ENCODE measurements around the gene NAA40.
"Not testable (repeated sequence)": the region's sequence is repeated elsewhere in the genome, so short reads cannot be mapped to it uniquely, and the experiment has no call there.

NAA40 gene

DNA sequence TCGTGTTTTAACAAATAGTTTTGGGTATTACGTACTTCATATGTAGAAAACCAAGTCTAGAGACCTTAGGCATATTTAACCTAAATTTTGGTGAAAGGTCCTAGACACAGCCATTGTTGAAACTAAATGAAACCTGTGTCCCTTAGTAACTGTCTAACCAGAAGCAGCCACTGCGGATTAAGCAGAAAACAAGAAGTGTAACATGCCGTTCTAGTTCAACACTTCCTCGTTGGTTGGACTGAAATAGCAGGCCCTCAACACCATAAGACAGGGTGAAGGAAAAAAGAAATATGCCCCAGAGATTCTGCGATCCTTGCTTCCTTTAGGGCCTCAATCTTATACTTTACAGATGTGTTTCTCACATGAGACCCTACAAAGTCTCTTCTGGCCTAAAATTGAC lies 2.0 kb downstream of the NAA40 start:
- DNase-seq, result no peak

DNA sequence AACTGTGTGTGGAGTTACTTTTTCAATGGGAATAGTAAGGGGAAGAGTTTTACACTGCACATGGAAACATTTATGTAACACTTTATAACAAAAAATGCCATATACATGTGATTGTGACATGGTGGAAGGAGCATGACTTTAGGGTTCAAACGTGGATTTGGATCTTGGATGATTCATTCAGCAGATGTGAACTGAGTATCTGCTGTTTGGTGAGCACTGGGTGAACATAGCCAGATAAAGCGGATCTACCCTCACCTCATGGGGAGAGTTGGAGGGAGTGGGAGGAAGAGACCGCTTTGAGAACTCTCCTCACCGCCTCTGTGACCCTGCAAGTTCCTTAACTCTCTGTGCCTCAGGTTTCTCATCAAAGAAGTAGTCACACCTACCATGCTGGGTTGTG lies 3.1 kb downstream of the NAA40 start:
- no peak for DNase-seq

DNA sequence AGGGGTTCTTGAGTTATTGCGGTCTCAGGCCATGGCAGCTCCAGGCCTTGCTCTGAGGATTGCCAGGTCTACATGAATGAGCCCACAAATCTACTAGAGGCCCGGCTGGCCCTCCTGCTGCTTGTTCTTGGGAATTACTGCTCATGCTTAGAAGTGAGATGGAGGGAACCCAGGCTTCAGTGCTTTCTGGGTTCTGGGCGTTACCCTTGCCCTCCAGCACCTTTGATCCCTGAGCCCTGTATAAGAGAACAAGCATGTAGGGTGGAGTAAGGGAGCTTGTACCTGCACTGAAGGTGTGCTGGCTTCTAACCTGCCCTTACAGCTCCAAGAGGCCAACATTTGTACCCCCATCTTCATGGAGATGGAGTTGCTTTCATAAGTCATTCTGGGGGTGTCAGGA lies 4.0 kb downstream of the NAA40 start:
- DNase-seq, result no peak

DNA sequence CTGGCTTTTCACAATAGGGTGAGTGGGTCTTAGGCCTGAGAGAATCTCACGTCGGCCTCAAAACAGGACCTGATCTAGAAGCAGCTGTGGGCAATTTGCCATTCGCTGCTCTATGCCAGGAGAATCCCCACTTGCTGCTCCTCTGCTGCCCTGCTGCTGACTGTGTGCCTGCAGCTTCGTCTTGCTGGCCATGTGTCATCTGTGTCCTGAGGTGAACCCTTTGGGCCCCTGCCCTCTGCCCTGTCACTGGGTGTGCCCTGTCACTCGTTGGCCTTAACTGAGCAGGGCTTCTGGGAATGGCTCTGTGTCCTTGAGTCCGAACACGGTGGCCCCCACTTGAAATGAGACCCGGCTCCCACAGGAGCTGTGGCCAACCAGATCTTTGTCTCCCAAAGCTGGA lies 6.2 kb downstream of the NAA40 start:
- no peak for DNase-seq

DNA sequence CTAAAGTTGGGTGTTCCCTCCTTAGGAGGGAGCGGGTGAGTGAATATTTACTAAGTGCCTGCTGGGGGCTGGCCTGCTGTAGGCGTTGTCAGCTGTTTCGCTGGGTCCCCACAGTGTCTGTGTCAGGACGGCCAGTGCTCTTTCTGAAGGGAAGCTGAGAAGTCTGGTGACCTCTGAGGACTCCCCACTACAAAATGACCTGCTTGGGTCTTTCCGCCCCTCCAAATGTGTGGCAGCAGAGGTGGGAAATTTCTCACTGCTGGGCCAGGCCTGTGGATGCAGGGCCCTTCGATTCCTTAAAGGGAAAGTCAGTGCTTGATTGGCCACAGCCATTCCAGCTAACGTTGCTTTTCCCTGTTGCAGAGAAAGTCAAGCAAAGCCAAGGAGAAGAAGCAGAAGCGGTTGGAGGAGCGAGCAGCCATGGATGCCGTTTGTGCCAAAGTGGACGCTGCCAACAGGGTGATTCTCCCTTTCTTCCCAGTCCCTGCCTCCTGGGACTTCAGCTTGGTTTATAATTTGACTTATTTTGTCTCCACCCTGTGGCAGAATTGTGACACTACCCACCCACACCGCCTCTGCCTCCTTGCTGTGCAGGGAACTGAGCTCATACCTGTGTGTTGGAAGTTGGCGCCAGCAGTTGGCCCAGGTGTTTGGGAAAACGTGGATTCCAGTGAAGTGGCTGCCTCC lies 6.8 kb downstream of the NAA40 start:
- peak; percentile 69 for DNase-seq

DNA sequence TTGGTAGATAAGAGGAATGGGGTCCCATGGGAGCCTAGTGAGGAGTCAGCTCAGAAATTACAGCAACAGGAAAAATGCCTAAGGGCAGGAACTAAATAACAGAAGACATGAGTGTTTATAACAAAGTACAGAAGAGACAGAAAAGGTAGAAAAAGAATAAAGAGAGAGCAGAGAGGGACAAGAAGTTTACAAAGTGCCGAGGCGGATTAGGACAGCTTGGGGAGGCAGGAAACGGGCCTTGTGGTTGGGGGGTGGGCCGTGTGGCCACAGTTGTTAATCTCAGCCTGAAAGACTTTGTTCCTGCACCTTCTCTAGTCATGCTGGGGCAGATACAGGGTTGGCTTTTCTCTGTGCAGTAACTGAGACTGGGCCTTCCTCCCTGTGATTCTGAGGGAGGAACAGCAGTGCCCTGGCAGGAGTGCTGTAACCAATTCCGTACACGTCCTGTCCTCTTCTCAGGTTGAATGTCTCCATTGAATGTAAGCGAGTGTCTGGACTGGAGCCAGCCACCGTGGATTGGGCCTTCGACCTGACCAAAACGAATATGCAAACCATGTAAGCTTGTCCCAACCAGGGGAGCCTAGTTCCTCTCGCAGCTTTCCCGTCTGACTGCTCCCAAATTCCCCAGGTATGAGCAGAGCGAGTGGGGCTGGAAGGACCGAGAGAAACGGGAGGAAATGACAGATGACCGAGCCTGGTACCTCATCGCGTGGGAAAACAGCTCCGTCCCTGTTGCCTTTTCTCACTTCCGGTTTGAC lies 13.2 kb downstream of the NAA40 start:
- DNase-seq, result no peak

DNA sequence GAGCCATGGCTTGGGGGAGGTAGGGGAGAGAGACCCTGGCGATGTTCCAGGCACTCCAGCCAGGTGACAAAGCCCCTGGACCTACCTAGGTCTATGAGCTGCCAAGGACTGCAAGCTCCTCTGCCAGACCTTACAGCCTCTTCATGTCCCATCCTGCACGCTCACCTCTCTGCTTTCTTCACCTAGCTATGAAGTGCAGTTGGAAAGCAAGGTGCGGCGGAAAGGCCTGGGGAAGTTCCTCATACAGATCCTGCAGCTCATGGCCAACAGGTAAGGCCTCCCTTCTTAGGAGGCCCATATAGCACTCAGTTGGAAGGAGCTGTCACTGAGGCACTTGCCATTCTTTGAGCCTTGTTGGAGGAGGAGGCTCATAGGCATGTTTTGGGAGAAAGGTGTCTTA lies 13.8 kb downstream of the NAA40 start:
- DNase-seq, result no peak

DNA sequence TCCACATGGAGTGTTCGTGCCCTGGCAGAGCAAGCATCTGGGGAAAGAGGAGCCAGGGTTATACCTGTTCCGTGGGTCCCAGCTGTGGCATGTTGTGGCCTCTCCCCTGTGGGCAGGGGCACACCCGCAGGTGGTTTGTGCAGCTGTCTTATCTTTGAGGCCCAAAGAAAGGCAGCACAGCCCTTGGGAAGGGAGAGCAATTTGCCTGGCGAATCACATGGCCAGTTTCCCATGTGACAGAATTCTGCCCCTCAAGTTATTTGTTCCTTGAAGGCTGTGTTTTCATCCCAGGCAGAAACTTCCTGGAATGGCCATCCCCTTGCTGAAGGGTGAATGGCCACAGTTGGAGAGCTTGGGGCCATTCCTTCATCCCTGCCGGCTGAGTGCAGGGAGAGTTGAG lies 19.2 kb downstream of the NAA40 start:
- DNase-seq, result no peak

DNA sequence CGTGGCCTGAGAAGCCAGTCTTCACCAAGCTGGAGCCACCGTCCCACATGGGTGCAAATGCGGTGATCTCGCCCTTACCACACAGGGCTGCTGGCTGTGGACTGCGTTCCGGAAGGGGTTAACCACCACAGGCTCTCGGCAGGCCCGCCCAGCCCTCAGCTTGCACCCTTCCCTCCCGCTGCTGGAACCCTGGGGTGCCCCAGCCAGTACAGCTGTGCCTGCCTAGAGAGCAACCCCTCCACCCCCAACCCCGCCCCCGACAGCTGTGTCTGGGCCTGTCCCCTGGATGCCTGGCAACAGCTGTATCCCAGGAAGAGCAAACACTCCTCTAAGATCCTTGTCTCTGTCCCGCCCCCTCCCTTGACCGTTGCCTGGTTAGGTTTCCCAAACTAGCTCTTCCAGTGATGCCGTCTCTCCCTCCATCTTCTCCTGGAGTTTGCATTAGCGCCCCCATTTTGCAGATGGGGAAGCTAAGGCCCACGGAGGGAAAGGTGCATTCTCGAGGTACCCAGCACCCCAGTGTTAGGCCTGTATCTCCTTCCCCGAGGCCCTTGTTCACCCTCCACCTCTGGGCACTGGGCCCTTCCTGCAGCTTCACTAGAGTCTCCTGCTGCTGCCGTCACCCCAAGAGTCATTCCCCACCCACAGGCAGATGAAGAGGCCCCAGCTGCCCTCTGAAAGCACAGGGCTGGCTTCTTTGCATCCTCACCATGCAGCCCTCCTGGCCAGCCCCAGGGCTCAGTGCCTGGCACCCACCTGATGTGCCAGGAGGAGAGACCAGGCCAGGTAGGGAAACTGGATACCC lies 23.0 kb downstream of the NAA40 start:
- peak; percentile 54 for DNase-seq

DNA sequence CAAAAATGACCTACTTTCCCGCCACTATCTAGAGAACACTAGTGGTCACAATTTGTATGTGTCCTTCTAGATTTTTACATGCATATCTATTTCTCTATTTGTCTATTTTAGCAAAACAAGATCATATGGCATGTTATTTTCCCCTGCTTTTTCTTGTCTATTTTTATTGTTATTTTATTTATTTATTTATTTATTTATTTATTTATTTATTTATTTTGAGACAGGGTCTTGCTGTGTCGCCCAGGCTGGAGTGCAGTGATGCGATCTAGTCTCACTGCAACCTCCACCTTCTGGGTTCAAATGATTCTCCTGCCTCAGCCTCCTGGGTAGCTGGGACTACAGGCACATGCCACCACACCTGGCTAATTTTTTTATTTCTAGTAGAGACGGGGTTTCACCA lies 25.1 kb downstream of the NAA40 start:
- DNase-seq, result not testable (repeated sequence)

DNA sequence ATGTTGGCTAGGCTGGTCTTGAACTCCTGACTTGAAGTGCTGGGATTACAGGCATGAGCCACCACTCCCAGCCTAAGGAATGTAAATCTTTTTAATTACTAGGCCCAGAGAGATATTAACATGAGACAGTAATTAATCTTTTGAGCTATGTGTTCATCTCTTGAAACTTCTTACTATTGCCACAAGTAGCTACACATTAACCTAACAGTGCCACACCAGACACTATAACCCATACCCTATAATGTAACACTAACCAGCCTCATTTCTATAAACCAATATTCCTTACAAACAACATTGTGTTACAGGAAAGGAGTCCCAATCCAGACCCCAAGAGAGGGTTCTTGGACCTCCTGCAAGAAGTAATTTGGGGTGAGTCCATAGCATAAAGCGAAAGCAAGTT lies 27.6 kb downstream of the NAA40 start:
- DNase-seq, result no peak

DNA sequence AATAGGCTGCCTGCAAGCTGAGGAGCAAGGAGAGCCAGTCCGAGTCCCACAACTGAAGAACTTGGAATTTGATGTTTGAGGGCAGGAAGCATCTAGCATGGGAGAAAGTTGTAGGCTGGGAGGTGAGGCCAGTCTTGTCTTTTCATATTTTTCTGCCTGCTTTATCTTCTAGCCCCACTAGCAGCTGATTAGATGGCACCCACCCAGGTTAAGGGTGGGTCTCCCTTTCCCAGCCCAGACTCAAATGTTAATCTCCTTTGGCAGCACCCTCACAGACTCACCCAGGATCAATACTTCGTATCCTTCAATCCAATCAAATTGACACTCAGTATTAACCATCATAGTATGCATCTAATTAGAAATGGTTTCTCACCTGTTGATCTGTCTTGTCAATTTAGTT lies 30.7 kb downstream of the NAA40 start:
- no peak for DNase-seq

DNA sequence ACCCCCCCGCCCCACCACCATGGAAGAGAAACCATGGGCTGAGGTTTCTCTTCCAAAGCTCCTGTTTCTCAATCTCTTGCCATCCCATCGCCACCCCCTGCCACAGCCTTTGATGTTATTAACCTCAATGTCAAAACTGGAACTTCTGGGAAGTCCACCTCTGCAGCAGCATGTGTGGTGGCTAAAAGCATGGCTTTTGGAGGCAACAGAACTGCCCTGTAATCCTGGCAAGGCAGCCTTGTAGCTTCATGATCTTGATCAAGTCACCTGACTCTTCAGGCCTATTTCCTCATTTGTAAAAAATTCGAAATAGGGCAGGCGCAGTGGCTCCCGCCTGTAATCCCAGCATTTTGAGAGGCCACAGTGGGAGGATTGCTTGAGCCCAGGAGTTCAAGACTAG lies 32.1 kb downstream of the NAA40 start:
- DNase-seq, result no peak

DNA sequence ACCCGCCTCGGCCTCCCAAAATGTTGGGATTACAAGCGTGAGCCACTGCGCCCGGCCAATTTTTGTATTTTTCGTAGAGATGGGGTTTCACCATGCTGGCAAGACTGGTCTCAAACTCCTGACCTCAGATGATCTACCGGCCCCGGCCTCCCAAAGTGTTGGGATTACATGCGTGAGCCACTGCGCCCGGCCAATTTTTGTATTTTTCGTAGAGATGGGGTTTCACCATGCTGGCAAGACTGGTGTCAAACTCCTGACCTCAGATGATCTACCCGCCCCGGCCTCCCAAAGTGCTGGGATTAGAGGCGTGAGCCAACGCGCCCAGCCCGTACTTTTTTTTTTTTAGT lies 35.1 kb downstream of the NAA40 start:
- DNase-seq, result not testable (repeated sequence)

DNA sequence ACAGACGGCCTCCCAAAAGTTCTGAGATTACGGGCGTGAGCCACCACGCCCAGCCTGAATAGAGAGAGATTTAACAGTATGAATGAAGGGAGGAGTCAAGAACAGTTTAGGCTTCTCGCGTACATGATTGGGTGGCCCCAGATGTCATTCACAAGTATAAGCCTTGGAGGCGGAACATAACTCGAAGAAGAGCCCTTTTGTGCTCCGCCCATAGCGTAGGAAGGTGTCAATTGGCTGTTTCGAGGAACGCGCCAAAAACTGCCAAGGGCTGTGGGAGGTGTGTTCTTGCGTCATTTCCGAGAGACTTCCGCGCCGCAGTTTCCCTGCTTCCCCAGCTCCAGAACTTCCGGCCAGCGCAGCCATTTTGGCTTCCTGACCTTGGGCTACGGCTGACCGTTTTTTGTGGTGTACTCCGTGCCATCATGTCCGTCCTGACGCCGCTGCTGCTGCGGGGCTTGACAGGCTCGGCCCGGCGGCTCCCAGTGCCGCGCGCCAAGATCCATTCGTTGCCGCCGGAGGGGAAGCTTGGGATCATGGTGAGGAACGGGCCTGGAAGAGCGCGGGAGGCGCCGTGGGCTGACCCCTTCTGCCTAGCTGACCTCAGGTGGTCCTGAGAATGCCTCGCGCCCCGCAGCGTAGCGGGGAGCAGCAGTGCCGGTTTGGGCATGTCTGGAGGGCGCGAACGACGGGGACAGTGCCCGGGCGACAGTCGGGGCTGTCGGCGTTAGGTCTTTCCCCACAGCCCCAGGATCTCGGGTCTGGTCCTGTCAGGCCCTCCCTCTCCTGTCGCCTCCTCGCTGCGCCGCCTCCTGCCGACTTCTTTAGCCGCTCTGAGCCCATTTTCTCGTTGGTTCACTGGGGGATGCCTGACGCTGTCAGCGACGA lies 35.7 kb downstream of the NAA40 start, which contains the start of gene COX8A:
Gene COX8A, plus strand, starts transcription at position 362 of the 885 bp plus-strand sequence. Its CDS starts 61 bp downstream, at position 423.
- DNase-seq, result peak; percentile 99

DNA sequence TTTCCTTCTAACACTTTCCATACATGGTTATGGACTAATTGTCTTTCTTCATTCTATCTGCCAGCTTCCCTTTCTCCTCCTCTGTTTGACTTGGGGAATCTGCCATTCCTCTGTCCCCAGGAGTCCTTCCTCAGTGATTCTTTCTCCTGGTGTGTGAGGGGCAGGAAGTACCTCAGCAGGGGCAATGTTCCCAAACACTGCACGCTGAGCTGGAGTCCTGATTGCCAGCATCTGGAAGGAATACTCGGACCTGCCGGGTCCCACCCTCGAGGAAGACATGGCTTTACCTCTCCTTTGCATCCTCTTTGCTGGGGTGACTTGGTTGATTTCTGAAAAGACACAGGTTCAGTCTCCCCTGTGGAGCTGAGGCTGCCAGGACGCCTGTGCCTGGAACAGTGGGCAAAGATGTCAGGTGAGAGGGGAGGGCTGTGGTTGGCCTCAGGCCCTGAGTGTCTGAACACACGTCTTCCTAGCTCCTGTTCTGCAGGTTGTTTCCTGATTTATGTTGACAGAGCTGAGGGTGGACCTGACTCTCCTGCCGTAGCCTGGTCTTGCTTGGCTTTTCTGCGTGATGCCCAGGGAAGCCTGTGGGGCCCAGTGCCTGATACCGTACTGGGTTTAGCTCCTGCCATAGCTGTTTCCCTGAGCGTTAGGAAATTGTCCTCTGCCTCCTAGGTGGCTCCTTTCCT lies 39.9 kb downstream of the NAA40 start:
- DNase-seq, result no peak

DNA sequence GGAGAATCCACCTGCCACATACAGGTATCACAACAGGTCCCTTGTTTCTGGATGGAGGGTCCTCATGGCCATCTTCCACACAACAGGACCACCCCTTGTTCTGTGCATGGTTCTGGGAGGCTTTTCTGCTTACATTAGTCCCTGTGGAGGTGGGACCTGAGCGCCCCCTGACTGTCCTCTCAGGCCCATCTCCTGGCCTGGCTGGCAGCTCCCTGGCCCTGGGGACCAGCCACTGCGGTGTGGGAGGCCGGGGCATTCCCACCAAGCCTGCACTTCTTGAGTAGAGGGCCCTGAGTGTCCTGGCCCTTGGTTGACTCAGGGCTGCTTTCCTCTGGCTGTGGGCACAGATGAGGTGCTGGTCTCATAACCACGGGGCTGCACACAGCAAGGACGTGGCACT lies 40.6 kb downstream of the NAA40 start:
- no peak for DNase-seq

DNA sequence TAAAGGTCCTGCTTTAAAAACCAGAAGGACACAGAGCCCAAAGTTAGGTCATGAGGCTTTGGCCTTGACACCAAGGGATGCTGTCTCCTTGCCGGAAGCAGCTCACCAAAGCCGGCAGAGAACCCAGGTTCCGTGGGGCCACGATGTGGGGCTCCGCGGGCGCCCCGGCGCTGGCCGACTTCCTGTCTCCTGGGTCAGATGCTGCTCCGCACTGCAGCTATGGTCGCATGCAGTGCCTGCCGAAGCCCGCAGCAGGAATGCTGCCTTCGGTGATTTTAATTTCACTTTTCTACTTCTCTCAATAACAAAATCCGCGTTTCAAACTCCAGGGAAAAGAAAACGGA lies 47.0 kb downstream of the NAA40 start:
- DNase-seq, result peak; percentile 57

DNA sequence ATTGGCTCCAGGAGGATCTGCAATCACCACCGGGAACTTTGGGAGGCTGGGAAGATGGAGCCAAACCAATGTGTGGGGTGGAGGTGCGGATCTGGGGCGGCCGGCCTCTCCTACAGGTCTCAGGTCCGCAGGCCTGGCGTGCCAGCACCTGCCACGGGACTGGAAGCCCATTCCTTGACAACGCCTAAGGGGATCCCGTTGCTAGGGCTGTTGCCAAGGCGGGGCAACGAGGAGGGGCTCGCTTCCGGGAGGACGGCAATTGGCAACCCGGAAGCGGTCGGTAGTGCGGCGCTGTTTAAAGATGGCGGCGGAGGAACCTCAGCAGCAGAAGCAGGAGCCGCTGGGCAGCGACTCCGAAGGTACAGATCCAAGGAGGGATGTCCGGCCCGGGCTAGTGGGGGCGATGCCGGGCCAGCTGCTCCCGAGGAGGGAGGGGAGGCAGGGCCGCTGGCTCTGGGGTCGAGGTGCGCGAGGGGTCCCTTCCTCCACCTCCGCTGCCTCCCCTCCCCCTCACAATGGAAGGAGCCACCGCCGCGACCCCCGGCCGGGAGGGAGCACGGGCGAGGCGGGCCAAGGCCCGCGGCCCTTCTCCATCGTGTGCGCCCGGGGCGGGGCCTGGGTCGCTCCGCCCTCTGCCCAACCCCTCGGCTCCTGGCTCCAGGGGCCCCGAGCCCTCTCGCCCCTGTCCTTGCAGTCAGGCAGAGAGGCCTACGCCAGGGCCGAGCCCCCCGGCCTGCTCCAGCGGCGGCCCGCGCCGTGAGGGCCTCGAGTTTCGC lies 47.5 kb downstream of the NAA40 start, which contains the start of gene OTUB1:
Gene OTUB1, plus strand, starts transcription at position 283 of the 776 bp plus-strand sequence. Its CDS starts 19 bp downstream, at position 302.
- peak; percentile 94 for DNase-seq

DNA sequence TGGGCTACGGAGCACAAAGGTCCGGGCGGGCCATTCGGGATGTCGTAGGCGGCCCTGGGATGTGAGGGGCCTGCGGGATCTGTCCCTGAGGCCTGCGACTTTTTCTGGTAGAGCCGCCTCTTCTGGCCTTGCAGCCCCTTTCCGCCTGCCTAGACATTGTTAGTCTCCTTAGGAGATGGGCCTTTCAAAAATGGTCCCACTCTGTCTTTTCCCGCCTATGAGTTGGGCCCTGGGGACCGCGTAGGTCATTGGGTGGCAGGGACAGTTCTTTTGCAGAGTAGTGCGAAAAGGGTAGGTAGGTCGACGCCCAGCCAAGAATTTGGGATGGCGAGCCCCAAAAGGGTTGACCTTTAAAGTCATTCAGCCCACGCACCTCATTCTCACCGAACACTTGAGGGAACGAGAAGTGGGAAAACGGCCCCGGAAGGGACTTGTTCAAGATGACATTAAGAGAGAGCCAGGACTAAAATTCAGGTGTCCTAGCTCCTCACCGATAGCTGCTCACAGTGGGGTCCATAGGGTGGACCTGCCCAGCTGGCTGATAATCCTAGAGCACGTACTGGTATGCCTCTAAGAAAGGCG lies 48.2 kb downstream of the NAA40 start:
- no peak for DNase-seq

DNA sequence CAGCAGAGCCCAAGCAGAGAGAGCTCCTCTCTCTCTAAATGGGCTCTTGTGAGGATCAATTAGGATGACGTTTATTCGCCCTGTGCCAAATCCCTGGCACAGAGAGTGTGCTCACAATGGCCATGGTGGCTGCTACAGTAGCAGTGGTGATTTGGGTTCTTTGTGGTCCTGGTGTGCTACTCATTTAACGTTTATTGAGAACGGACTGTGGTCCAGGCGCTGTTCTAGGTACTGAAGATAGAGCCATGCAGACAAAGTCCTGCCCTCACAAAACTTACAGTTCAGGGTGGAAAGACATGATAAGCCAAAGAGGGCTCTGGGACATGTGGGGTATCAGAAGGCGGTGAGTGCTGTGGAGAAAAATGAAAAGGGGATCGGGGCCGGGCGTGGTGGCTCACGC lies 52.8 kb downstream of the NAA40 start:
- DNase-seq, result no peak

Measured in NCI-H1105 treated with DMSO at 0.1 percent for 48 hours (cell line).